HCT116 (cell line): ENCODE results near the gene SLC44A3. TPM values are rescaled to one million over a fixed set of nuclear protein-coding genes. Genes with fewer than 3 reads are reported as not detected.

Experiments used
- ATAC-seq: fragments of 200-7000 bp; cut with Tn5 transposase; 2 replicates; pipeline ENCODE4 v1.9.1; 2020; ENCODE audit warnings: mild to moderate bottlenecking, moderate library complexity
- BruUV-seq: library from RNA; stranded (reverse); fragments of 400-500 nt; replicated peaks from 2 replicates; lab custom pipeline; 2021; lab: Mats Ljungman, UMichigan
- CTCF ChIA-PET: fragments of 300-600 bp; sonication (Branson Sonifier 250); formaldehyde crosslinking; loops from one replicate; lab custom pipeline; 2021; ENCODE audit warnings: antibody characterized with exemption; lab: Charles Lee
- POLR2A ChIA-PET: fragments of 300-600, 350-600 bp; sonication (Branson Sonifier 250); formaldehyde crosslinking; loops from one replicate; lab custom pipeline; 2021; ENCODE audit warnings: antibody characterized with exemption; lab: Charles Lee
- RAD21 ChIA-PET, 2 experiments: fragments of 300-600 bp; sonication (Branson Sonifier 250); formaldehyde crosslinking; loops; one replicate each; lab custom pipeline; 2023; ENCODE audit warnings: low total read pairs in 2 of 2; ENCODE audit not compliant: uncharacterized antibody in 2 of 2, unreplicated experiment in 2 of 2, low non-redundant PET in 1 of 2; lab: Charles Lee
- DNase-seq: peaks from one replicate; pipeline ENCODE4 v3.0.0-alpha.2; 2010; ENCODE audit warnings: low read depth, low spot score
- H2AFZ ChIP-seq: fragments of 200-600 bp; shearing (Covaris generic), sonication (generic); 2 replicates; pipeline ENCODE4 v1.6.1; 2017; ENCODE audit warnings: low read depth, mixed run types, mixed read lengths, antibody characterized with exemption, low read length; ENCODE audit not compliant: poor library complexity, severe bottlenecking
- H3K27ac ChIP-seq: 2 replicates; pipeline ENCODE4 v1.5.1; 2012; ENCODE audit warnings: low read depth, low read length
- H3K27me3 ChIP-seq: fragments of 200-600 bp; sonication (generic); 2 replicates; pipeline ENCODE4 v1.6.1; 2016; ENCODE audit warnings: mixed run types, low read length, mixed read lengths; ENCODE audit not compliant: insufficient read depth
- H3K36me3 ChIP-seq, 2 experiments: fragments of 200-500 bp in 1 of 2; fragments of 200-600 bp in 1 of 2; sonication (Bioruptor generic) in 1 of 2; sonication (generic) in 1 of 2; 2 replicates each; pipeline versions ENCODE4 v1.5.1 to v1.6.1; 2014 to 2016; ENCODE audit warnings: low read length in 2 of 2, inconsistent platforms in 1 of 2, mixed read lengths in 1 of 2, mixed run types in 1 of 2; ENCODE audit not compliant: insufficient read depth in 2 of 2, control insufficient read depth in 1 of 2
- H3K4me1 ChIP-seq, 2 experiments: fragments of 200-600 bp in 1 of 2; sonication (generic) in 1 of 2; 2 replicates each; pipeline versions ENCODE4 v1.5.1 to v1.6.1; 2012 to 2017; ENCODE audit warnings: low read length in 2 of 2, inconsistent platforms in 1 of 2, mild to moderate bottlenecking in 1 of 2, mixed read lengths in 1 of 2, mixed run types in 1 of 2, moderate library complexity in 1 of 2; ENCODE audit not compliant: insufficient read depth in 2 of 2, control insufficient read depth in 1 of 2
- H3K4me2 ChIP-seq: fragments of 200-600 bp; sonication (generic); 2 replicates; pipeline ENCODE4 v1.6.1; 2017; ENCODE audit warnings: mixed run types, low read length, mixed read lengths
- H3K4me3 ChIP-seq, 2 experiments: fragments of 200-600 bp in 1 of 2; sonication (generic) in 1 of 2; replicated peaks in 1 of 2; 2 replicates each; pipeline ENCODE4 v1.5.1; 2011 to 2016; ENCODE audit warnings: low read length in 2 of 2, control low read depth in 1 of 2, low read depth in 1 of 2, mild to moderate bottlenecking in 1 of 2, mixed read lengths in 1 of 2, mixed run types in 1 of 2
- H3K79me2 ChIP-seq: fragments of 200-600 bp; sonication (generic); 2 replicates; pipeline ENCODE4 v1.6.1; 2017; ENCODE audit warnings: mild to moderate bottlenecking, mixed run types, low read length, moderate library complexity, mixed read lengths; ENCODE audit not compliant: insufficient read depth
- H3K9ac ChIP-seq: fragments of 200-600 bp; sonication (generic); 2 replicates; pipeline ENCODE4 v1.6.1; 2016; ENCODE audit warnings: low read length, mixed read lengths
- H3K9me2 ChIP-seq: fragments of 200-600 bp; sonication (generic), shearing (Covaris generic); 2 replicates; pipeline ENCODE4 v1.6.1; 2017; ENCODE audit warnings: mixed run types, mild to moderate bottlenecking, moderate library complexity; ENCODE audit not compliant: insufficient read depth
- H3K9me3 ChIP-seq, 2 experiments: fragments of 200-500 bp in 1 of 2; fragments of 200-600 bp in 1 of 2; sonication (Bioruptor generic) in 1 of 2; sonication (generic) in 1 of 2; 2 replicates each; pipeline ENCODE4 v1.6.1; 2014 to 2017; ENCODE audit warnings: low read length in 2 of 2, mixed read lengths in 2 of 2, inconsistent platforms in 1 of 2, low read depth in 1 of 2, mild to moderate bottlenecking in 1 of 2, mixed run types in 1 of 2, moderate library complexity in 1 of 2; ENCODE audit not compliant: control insufficient read depth in 1 of 2, insufficient read depth in 1 of 2
- H4K20me1 ChIP-seq: fragments of 200-600 bp; sonication (generic), shearing (Covaris generic); 2 replicates; pipeline ENCODE4 v1.6.1; 2017; ENCODE audit warnings: mixed run types, mild to moderate bottlenecking, moderate library complexity; ENCODE audit not compliant: insufficient read depth
- REST ChIP-seq: IDR thresholded peaks from 2 replicates; pipeline ENCODE4 v1.6.1; 2012; ENCODE audit warnings: low read depth
- intact Hi-C: fragments of 100-400 bp; cut with micrococcal nuclease; formaldehyde crosslinking; loops from 2 replicates; pipeline ENCODE4 v1.10.0; 2022
- total RNA-seq: library from RNA; stranded (reverse); gene quantifications from one replicate; pipeline ENCODE4 v1.2.1, GENCODE V29; 2021; ENCODE audit not compliant: unreplicated experiment
- TF ChIP-seq, protein P1 (sequence below), 3 experiments: fragments of 200-600 bp in 1 of 3; sonication (generic) in 1 of 3; IDR thresholded peaks in 2 of 3; conservative IDR thresholded peaks in 1 of 3; 2 replicates each; pipeline ENCODE4 v1.5.1; 2012 to 2017; ENCODE audit warnings: low read depth in 2 of 3, low read length in 2 of 3, antibody characterized with exemption in 1 of 3, borderline replicate concordance in 1 of 3, control low read depth in 1 of 3, mild to moderate bottlenecking in 1 of 3, mixed read lengths in 1 of 3, mixed run types in 1 of 3, moderate library complexity in 1 of 3; ENCODE audit not compliant: insufficient read depth in 1 of 3

Gene SLC44A3
- total RNA-seq, 1 experiment from 2014 or later = 9.6 TPM

DNA sequence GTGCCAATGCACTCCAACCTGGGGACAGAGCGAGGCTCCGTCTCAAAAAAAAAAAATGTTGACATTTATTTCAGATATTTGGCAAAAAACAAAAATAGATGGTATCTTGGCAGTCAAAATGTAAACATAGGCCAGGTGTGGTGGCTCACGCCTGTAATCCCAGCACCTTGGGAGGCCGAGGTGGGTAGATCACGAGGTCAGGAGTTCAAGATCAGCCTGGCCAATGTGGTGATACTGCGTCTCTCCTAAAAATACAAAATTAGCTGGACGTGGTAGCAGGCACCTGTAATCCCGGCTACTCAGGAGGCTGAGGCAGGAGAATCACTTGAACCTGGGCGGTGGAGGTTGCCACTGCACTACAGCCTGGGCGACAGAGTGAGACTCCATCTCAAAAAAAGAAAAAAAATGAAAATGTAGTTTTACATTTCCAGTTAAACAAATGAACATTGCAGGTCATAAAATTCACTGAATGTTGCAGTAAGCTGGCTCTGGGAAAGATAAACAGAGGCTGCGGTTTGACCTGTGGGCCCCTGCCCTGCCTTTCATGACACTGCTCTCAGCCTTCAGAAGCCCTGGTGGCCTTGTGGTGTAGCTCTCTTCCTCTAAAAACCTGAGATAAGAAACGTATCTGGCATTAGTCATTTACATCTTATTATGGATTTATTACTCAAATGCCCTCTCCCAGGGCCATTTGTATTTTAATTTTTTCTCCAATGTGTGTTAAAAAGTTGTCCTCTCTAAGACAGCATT lies 12.2 kb upstream of the SLC44A3 start:
- ChIA-PET POLR2A (no interaction called here), CTCF (interaction anchor here (0.8 to 0.9 kb wide), 2 partner anchors 235 to 327 kb away, joined by 3 to 4 read pairs; no protein-coding TSS in a partner anchor), RAD21 (no interaction called here)
- H3K27ac ChIP-seq = no peak overlapping the region
- no peaks in the 10 kb centered on the region for H3K9me3 ChIP-seq
- no peak overlapping the region for H3K9ac ChIP-seq
- H3K27me3 ChIP-seq = no peaks in the 10 kb centered on the region
- no peak overlapping the region for H3K4me2 ChIP-seq
- H4K20me1 ChIP-seq = no peaks in the 10 kb centered on the region
- BruUV-seq = no TSS peak
- no peak overlapping the region for H3K4me3 ChIP-seq
- H2AFZ ChIP-seq = no peak overlapping the region
- intact Hi-C loops = loop anchor here (2.0 to 10.0 kb wide), 2 partner anchors 235 to 783 kb away; no protein-coding TSS in a partner anchor
- DNase-seq (no peak), ATAC-seq (no peak)
- H3K9me2 ChIP-seq = no peaks in the 10 kb centered on the region
- H3K36me3 ChIP-seq = no peaks in the 10 kb centered on the region
- H3K79me2 ChIP-seq = no peaks in the 10 kb centered on the region
- peaks cover 0 to 27% of the 10 kb centered on the region in 2 experiments; a peak in 1 of 4 replicates for H3K4me1 ChIP-seq
- TF ChIP-seq, protein P1, sequence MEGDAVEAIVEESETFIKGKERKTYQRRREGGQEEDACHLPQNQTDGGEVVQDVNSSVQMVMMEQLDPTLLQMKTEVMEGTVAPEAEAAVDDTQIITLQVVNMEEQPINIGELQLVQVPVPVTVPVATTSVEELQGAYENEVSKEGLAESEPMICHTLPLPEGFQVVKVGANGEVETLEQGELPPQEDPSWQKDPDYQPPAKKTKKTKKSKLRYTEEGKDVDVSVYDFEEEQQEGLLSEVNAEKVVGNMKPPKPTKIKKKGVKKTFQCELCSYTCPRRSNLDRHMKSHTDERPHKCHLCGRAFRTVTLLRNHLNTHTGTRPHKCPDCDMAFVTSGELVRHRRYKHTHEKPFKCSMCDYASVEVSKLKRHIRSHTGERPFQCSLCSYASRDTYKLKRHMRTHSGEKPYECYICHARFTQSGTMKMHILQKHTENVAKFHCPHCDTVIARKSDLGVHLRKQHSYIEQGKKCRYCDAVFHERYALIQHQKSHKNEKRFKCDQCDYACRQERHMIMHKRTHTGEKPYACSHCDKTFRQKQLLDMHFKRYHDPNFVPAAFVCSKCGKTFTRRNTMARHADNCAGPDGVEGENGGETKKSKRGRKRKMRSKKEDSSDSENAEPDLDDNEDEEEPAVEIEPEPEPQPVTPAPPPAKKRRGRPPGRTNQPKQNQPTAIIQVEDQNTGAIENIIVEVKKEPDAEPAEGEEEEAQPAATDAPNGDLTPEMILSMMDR (IDR thresholded peaks at IDR 0.05 in 2 of 3, conservative IDR thresholded peaks at IDR 0.05 in 1 of 3; ENCODE audit: borderline replicate concordance in 1 of 3, insufficient read depth in 1 of 3, low read depth in 2 of 3, low read length in 2 of 3) = 0 out of 6 replicates have a peak, but pooled peaks of 1 of the 3 experiments have one; percentile 2
- TF ChIP-seq REST = no peak
